ENCODE results near the gene IGSF8. TPM values are rescaled to one million over a fixed set of nuclear protein-coding genes. Genes with fewer than 3 reads are reported as not detected.
"Not testable (repeated sequence)": the region's sequence is repeated elsewhere in the genome, so short reads cannot be mapped to it uniquely, and the experiment has no call there.

The IGSF8 gene
- total and polyA plus RNA-seq, 2 donors (not counting 3 experiments of a cell fraction or from before 2014, with no cell fraction given): 9.5 to 17.5 TPM

- Histone ChIP-seq H3K79me2 (ENCODE audit: control insufficient read depth, insufficient read depth, low read length) (no peaks in the 10 kb centered on the region), H3K4me1 (ENCODE audit: control insufficient read depth, extremely low read depth, insufficient read depth, low read length) (no peaks in the 10 kb centered on the region), H2AFZ (ENCODE audit: low read depth, low read length) (no peak overlapping the region), H3K27me3 (ENCODE audit: control insufficient read depth in 2 of 2, insufficient read depth in 2 of 2, low read length in 2 of 2) (peaks cover 26 to 31% of the 10 kb centered on the region in 2 experiments), H4K20me1 (replicated peaks; ENCODE audit: control insufficient read depth, extremely low read depth, insufficient read depth, low read length) (no peaks in the 10 kb centered on the region), H3K4me2 (ENCODE audit: insufficient read depth, low read length) (no peak overlapping the region), H3K9ac (replicated peaks; ENCODE audit: extremely low read depth, insufficient read depth, low read length) (no peak overlapping the region), H3K9me3 (replicated peaks; ENCODE audit: control insufficient read depth, insufficient read depth, low read length) (no peaks in the 10 kb centered on the region), H3K27ac (ENCODE audit: insufficient read depth, low read depth, low read length) (no peak overlapping the region), H3K9me1 (replicated peaks; ENCODE audit: control insufficient read depth, extremely low read depth, insufficient read depth, low read length) (no peaks in the 10 kb centered on the region), H3K4me3 (replicated peaks in 1 of 3; ENCODE audit: insufficient read depth in 1 of 3, low read depth in 1 of 3, low read length in 3 of 3) (no peak overlapping the region), H3K36me3 (ENCODE audit: control insufficient read depth in 2 of 2, extremely low read depth in 1 of 2, insufficient read depth in 2 of 2, low read length in 2 of 2) (no peaks in the 10 kb centered on the region)
- dilution Hi-C loops (cut with MboI; ENCODE audit: extremely low pct_ligation_motif_present, low sequenced_read_pairs): no loop called here
- CTCF ChIA-PET: no interaction called here
- intact Hi-C loops (cut with micrococcal nuclease): no loop called here
- POLR2A ChIA-PET: no interaction called here
- DNase-seq (ENCODE audit: low read depth, low spot score): no peak
- FAIRE-seq: no peak
- no TSS peak for BruUV-seq (replicated peaks)
- TF ChIP-seq, protein P1, sequence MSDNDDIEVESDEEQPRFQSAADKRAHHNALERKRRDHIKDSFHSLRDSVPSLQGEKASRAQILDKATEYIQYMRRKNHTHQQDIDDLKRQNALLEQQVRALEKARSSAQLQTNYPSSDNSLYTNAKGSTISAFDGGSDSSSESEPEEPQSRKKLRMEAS (IDR thresholded peaks at IDR 0.05; ENCODE audit: insufficient read depth, insufficient read length): no peak
- no peak for TF ChIP-seq MYC (IDR thresholded peaks at IDR 0.05; ENCODE audit: low read depth, low read length)
- no peak for TF ChIP-seq POLR2AphosphoS5 (IDR thresholded peaks at IDR 0.05; ENCODE audit: insufficient read depth, low read depth, low read length)
- TF ChIP-seq, protein P2, sequence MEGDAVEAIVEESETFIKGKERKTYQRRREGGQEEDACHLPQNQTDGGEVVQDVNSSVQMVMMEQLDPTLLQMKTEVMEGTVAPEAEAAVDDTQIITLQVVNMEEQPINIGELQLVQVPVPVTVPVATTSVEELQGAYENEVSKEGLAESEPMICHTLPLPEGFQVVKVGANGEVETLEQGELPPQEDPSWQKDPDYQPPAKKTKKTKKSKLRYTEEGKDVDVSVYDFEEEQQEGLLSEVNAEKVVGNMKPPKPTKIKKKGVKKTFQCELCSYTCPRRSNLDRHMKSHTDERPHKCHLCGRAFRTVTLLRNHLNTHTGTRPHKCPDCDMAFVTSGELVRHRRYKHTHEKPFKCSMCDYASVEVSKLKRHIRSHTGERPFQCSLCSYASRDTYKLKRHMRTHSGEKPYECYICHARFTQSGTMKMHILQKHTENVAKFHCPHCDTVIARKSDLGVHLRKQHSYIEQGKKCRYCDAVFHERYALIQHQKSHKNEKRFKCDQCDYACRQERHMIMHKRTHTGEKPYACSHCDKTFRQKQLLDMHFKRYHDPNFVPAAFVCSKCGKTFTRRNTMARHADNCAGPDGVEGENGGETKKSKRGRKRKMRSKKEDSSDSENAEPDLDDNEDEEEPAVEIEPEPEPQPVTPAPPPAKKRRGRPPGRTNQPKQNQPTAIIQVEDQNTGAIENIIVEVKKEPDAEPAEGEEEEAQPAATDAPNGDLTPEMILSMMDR (IDR thresholded peaks at IDR 0.05; ENCODE audit: extremely low read depth in 1 of 2, insufficient read depth in 1 of 2, low read depth in 1 of 2, low read length in 2 of 2): no peak
- TF ChIP-seq GATA2 (IDR thresholded peaks at IDR 0.05; ENCODE audit: insufficient read depth, insufficient read length, low read depth, low read length): no peak
- TF ChIP-seq EZH2 (IDR thresholded peaks at IDR 0.05; ENCODE audit: borderline replicate concordance, low read depth, low read length, severe bottlenecking): no peak
- TF ChIP-seq FOS (IDR thresholded peaks at IDR 0.05; ENCODE audit: borderline replicate concordance, insufficient read depth, low read length): no peak
- TF ChIP-seq JUN (IDR thresholded peaks at IDR 0.05; ENCODE audit: borderline replicate concordance, insufficient read depth, insufficient read length, low read depth): no peak
- TF ChIP-seq POLR2A (IDR thresholded peaks at IDR 0.05; ENCODE audit: low read depth, low read length): no peak
Measured at GRCh38 chr1:160050619-160051018, 47.8 kb downstream of the IGSF8 start.

- DNase-seq (ENCODE audit: low read depth, low spot score); FAIRE-seq; POLR2A ChIA-PET; H3K4me1 ChIP-seq (ENCODE audit: control insufficient read depth, extremely low read depth, insufficient read depth, low read length); H3K36me3 ChIP-seq (ENCODE audit: control insufficient read depth in 2 of 2, extremely low read depth in 1 of 2, insufficient read depth in 2 of 2, low read length in 2 of 2); H3K4me3 ChIP-seq (replicated peaks in 1 of 3; ENCODE audit: insufficient read depth in 1 of 3, low read depth in 1 of 3, low read length in 3 of 3); CTCF ChIA-PET; intact Hi-C loops (cut with micrococcal nuclease); H3K79me2 ChIP-seq (ENCODE audit: control insufficient read depth, insufficient read depth, low read length); H3K9me3 ChIP-seq (replicated peaks; ENCODE audit: control insufficient read depth, insufficient read depth, low read length); H3K27ac ChIP-seq (ENCODE audit: insufficient read depth, low read depth, low read length); H4K20me1 ChIP-seq (replicated peaks; ENCODE audit: control insufficient read depth, extremely low read depth, insufficient read depth, low read length); H3K4me2 ChIP-seq (ENCODE audit: insufficient read depth, low read length); BruUV-seq (replicated peaks); H2AFZ ChIP-seq (ENCODE audit: low read depth, low read length); H3K9me1 ChIP-seq (replicated peaks; ENCODE audit: control insufficient read depth, extremely low read depth, insufficient read depth, low read length); dilution Hi-C loops (cut with MboI; ENCODE audit: extremely low pct_ligation_motif_present, low sequenced_read_pairs); H3K9ac ChIP-seq (replicated peaks; ENCODE audit: extremely low read depth, insufficient read depth, low read length): not testable (repeated sequence)
- H3K27me3 ChIP-seq (ENCODE audit: control insufficient read depth in 2 of 2, insufficient read depth in 2 of 2, low read length in 2 of 2): peaks cover 31% of the 10 kb centered on the region in 2 experiments
Measured at GRCh38 chr1:160050182-160050581, 48.2 kb downstream of the IGSF8 start.
